ENCODE data around the gene CDT1.

DNA sequence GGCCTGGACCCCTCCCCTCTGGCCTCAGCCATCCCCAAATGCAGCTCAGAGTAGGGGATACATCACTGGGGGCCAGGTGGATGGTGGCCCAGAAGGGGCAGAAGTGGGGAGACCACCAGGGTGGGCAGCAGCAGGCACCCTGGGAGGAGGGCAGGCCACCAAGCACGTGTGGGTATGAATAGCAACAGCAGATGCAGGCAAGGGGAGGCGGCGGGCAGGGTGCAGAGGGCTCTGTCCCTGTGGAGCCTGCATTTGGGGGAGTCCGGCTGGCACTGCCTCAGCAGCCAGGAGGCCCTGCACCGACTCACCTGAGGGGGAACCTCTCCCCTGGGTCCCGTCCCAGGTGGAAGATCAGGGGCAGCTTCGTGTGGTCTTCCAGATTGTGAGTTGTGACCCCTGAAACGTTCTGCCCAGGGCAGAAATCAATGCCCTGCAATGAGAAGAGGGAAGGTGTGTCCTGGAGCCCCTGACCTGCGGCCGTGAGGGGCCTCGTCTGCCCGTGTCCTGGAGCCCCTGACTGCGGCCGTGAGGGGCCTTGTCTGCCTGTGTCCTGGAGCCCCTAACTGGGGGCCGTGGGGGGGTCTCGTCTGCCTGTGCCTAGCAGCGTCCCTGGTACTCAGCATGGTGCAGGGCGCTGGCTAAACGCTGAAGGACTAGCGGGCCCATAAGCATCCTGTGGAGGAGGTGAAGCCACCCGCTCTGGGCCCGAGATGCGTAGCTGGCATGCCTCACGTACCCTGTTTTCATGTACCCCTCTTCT, 18.9 kb downstream of the CDT1 start:
- TF ChIP-seq POLR2A (IDR thresholded peaks at IDR 0.05; ENCODE audit: low read depth, low read length) (no peak), POLR2AphosphoS5 (IDR thresholded peaks at IDR 0.05; ENCODE audit: low read depth, low read length) (no peak), TAF1 (IDR thresholded peaks at IDR 0.05; ENCODE audit: borderline replicate concordance, low read depth, low read length) (no peak)
